ENCODE results near the gene LGR4. TPM values are rescaled to one million over a fixed set of nuclear protein-coding genes. Genes with fewer than 3 reads are reported as not detected.

Gene LGR4
- total RNA-seq, 1 experiment from 2014 or later: 7.1 TPM

GRCh38 chr11:27410272-27410671 is 62.3 kb downstream of the LGR4 start (continued):
- TF ChIP-seq CTCF (IDR thresholded peaks at IDR 0.05 in 2 of 3, conservative IDR thresholded peaks at IDR 0.05 in 1 of 3; ENCODE audit: borderline replicate concordance in 1 of 3, insufficient read depth in 1 of 3, low read depth in 2 of 3, low read length in 2 of 3): no peak
- no peak for TF ChIP-seq EGR1 (IDR thresholded peaks at IDR 0.05; ENCODE audit: low read depth)
- TF ChIP-seq, protein P1, sequence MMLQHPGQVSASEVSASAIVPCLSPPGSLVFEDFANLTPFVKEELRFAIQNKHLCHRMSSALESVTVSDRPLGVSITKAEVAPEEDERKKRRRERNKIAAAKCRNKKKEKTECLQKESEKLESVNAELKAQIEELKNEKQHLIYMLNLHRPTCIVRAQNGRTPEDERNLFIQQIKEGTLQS (IDR thresholded peaks at IDR 0.05): no peak
- no peak for TF ChIP-seq JUND (IDR thresholded peaks at IDR 0.05)
- TF ChIP-seq POLR2A (IDR thresholded peaks at IDR 0.05; ENCODE audit: borderline replicate concordance, extremely low read depth, insufficient read depth, insufficient read length): no peak
- no peak for TF ChIP-seq MAX (IDR thresholded peaks at IDR 0.05)
- TF ChIP-seq ZBTB33 (IDR thresholded peaks at IDR 0.05; ENCODE audit: extremely low read depth, insufficient replicate concordance, low read length): no peak

DNA sequence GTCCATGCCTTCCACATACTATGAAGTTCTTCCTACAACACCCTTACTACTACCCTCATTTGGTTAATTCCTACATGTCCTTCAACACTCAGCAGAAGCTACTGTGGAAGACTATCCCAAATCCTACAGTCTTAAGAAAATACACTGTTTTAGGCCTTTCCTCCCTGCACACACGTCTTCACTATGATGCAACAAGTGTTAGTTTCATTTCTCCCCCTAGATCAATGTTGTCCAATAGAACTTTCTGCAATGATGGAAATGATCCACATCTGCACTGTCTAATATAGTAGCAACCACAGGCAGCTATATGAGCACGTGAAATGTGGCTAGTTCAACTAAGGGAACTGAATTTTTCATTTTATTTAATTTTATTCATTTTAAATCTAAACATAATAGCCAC is 62.8 kb downstream of the LGR4 start:
- no peak for ATAC-seq
- H3K4me1 ChIP-seq (ENCODE audit: control insufficient read depth in 1 of 2, insufficient read depth in 2 of 2, low read length in 2 of 2): no peaks in the 10 kb centered on the region
- ChIA-PET POLR2A (no interaction called here), CTCF (no interaction called here), RAD21 (ENCODE audit: low non-redundant PET in 1 of 2, low total read pairs in 2 of 2, uncharacterized antibody in 2 of 2, unreplicated experiment in 2 of 2) (no interaction called here)
- H3K4me3 ChIP-seq (replicated peaks in 1 of 2; ENCODE audit: low read depth in 1 of 2, low read length in 2 of 2): no peak overlapping the region
- H3K9me3 ChIP-seq (ENCODE audit: control insufficient read depth in 1 of 2, insufficient read depth in 1 of 2, low read depth in 1 of 2, low read length in 2 of 2): no peaks in the 10 kb centered on the region
- no peak for DNase-seq (ENCODE audit: low read depth, low spot score)
- H4K20me1 ChIP-seq (ENCODE audit: insufficient read depth): no peaks in the 10 kb centered on the region
- no peaks in the 10 kb centered on the region for H3K9me2 ChIP-seq (ENCODE audit: insufficient read depth)
- H3K27ac ChIP-seq (ENCODE audit: low read depth, low read length): no peak overlapping the region
- no peaks in the 10 kb centered on the region for H3K36me3 ChIP-seq (ENCODE audit: control insufficient read depth in 1 of 2, insufficient read depth in 2 of 2, low read length in 2 of 2)
- no peaks in the 10 kb centered on the region for H3K79me2 ChIP-seq (ENCODE audit: insufficient read depth, low read length)
- no peak overlapping the region for H2AFZ ChIP-seq (ENCODE audit: low read depth, low read length, poor library complexity, severe bottlenecking)
- H3K27me3 ChIP-seq (ENCODE audit: insufficient read depth, low read length): no peaks in the 10 kb centered on the region
- H3K4me2 ChIP-seq (ENCODE audit: low read length): no peak overlapping the region
- intact Hi-C loops (cut with micrococcal nuclease): no loop called here
- no TSS peak for BruUV-seq (replicated peaks)
- no peak overlapping the region for H3K9ac ChIP-seq (ENCODE audit: low read length)
- TF ChIP-seq YY1 (IDR thresholded peaks at IDR 0.05; ENCODE audit: extremely low read depth, insufficient replicate concordance, low read depth, low read length): no peak
- TF ChIP-seq SIN3A (IDR thresholded peaks at IDR 0.05; ENCODE audit: low read depth): no peak
- no peak for TF ChIP-seq EZH2phosphoT487 (IDR thresholded peaks at IDR 0.05; ENCODE audit: borderline replicate concordance)
- no peak for TF ChIP-seq ZBTB33 (IDR thresholded peaks at IDR 0.05; ENCODE audit: extremely low read depth, insufficient replicate concordance, low read length)
- no peak for TF ChIP-seq EZH2 (IDR thresholded peaks at IDR 0.05)
- no peak for TF ChIP-seq EGR1 (IDR thresholded peaks at IDR 0.05; ENCODE audit: low read depth)
- TF ChIP-seq ELF1 (IDR thresholded peaks at IDR 0.05; ENCODE audit: borderline replicate concordance, low read depth): no peak
- no peak for TF ChIP-seq ZNF274 (IDR thresholded peaks at IDR 0.05; ENCODE audit: low read depth, low read length)
- no peak for TF ChIP-seq MAX (IDR thresholded peaks at IDR 0.05)
- TF ChIP-seq, protein P2, sequence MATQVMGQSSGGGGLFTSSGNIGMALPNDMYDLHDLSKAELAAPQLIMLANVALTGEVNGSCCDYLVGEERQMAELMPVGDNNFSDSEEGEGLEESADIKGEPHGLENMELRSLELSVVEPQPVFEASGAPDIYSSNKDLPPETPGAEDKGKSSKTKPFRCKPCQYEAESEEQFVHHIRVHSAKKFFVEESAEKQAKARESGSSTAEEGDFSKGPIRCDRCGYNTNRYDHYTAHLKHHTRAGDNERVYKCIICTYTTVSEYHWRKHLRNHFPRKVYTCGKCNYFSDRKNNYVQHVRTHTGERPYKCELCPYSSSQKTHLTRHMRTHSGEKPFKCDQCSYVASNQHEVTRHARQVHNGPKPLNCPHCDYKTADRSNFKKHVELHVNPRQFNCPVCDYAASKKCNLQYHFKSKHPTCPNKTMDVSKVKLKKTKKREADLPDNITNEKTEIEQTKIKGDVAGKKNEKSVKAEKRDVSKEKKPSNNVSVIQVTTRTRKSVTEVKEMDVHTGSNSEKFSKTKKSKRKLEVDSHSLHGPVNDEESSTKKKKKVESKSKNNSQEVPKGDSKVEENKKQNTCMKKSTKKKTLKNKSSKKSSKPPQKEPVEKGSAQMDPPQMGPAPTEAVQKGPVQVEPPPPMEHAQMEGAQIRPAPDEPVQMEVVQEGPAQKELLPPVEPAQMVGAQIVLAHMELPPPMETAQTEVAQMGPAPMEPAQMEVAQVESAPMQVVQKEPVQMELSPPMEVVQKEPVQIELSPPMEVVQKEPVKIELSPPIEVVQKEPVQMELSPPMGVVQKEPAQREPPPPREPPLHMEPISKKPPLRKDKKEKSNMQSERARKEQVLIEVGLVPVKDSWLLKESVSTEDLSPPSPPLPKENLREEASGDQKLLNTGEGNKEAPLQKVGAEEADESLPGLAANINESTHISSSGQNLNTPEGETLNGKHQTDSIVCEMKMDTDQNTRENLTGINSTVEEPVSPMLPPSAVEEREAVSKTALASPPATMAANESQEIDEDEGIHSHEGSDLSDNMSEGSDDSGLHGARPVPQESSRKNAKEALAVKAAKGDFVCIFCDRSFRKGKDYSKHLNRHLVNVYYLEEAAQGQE (IDR thresholded peaks at IDR 0.05; ENCODE audit: low read depth): no peak
